Endometrium (tissue), 2 donors: ENCODE data around the gene OLAH.
"Not testable (repeated sequence)": the region's sequence is repeated elsewhere in the genome, so short reads cannot be mapped to it uniquely, and the experiment has no call there.

ENCODE experiments used
- FAIRE-seq: peaks from 2 replicates; lab custom pipeline; 2012; peaks lifted over from hg19 to GRCh38; lab: Jason Lieb, UNC
- donor health status: control.
- donor health status: control.

The OLAH gene

GRCh38 chr10:15043674-15044073, at the start of gene OLAH:
TSS of gene OLAH (plus strand) at chr10:15043943. CDS start at chr10:15047289, 3,346 bp downstream.
- no peak for FAIRE-seq

DNA sequence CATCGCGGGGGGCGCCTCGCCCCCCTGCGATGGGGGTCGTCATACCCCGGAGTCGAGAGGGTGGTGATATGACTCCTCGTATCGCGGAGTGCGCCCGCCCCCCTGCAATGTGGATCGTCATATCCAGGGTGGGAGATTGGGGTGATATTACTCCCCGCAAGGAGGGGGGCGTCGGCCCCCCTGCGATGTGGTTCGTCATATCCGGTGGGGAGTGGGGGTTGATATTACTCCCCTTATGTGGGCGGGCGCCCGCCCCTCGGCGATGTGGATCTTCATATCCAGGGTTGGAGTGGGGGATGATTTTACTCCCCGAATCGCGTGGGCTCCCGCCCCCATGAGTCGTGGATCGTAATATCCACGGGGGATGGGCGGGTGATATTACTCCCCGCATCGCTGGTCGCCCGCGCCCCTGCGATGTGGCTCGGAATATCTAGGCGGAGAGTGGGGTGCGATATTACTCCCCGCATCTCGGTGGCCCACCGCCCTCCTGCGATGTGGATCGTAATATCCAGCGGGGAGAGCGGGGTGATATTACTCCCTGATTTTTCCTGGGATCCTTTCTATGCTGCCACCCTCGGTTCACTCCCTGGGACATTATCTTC, 47.7 kb upstream of the OLAH start:
- no peak for FAIRE-seq

DNA sequence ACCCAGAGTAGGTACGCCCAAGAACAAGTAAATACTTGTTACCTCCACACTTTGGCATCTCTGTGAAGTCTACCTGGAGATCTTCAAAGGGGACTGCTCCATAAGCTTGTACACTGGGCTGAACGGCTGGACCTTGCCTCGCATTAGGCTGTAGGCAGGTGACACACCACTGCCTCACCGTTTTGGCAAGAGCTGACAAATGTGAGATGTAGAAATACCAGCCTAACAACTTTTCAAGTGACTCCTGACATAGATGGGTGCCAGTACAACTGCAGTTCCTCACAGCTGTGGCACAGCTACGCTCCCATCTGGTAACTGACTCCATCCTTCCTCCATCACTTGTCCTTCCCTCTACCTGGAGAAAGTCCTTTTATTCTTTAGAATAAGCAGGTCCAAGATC, 30.2 kb upstream of the OLAH start:
- not testable (repeated sequence) for FAIRE-seq

DNA sequence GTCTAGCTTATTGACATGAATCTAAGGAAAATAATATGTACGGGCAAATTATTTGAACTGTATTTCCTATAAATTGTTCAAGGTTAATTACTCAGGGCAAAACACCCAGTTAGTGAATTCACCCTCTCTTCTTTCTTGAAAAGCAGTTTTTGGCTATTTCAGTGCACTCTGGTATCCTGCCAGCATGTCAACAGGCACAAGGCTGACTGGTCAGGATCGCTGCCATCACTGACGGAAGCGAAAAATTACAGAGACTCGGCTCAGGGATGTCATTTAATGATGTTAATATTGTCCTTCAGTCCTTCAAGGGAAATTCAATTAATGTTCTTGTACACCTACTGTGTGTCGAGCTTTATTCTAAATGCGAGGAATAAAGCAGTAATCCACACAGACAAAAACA, 28.3 kb upstream of the OLAH start:
- no peak for FAIRE-seq

GRCh38 chr10:15020966-15021365, 22.8 kb upstream of the OLAH start:
- not testable (repeated sequence) for FAIRE-seq

DNA sequence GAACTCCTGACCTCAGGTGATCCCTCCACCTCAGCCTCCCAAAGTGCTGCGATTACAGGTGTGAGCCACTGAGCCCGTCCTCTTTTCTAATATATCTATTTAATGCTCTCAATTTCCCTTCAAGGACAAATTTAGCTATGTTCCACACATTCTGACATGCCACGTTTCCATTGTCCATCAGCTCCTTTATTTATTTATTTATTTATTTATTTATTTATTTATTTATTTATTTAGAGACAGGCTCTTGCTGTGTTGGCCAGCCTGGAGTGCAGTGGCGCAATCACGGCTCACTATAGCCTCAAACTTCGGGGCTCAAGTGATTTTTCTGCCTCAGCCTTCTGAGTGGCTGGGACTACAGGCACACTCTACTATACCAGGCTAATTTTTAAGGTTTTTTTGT, 20.7 kb upstream of the OLAH start:
- not testable (repeated sequence) for FAIRE-seq

- FAIRE-seq: not testable (repeated sequence)
Observed at GRCh38 chr10:15024017-15025004, 19.4 kb upstream of the OLAH start.

DNA sequence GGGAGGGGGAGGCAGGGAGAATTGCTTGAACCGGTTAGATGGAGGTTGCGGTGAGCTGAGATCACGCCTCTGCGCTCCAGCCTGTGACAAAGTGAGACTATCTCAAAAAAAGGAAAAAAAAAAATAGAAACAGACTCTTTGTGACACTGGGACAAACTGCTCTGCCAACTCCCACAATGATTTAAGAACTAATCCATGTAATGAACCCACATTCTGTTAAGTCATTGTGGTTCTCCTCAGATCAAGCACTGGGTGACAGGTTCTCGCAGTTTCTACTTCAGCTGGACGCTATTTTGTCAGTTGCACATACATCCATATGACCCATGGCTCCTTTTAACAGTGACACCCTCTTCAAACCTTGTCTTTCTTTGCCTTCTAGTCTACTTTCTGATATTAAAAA, 18.7 kb upstream of the OLAH start:
- FAIRE-seq: not testable (repeated sequence)

GRCh38 chr10:15027741-15028140, 16.0 kb upstream of the OLAH start:
- no peak for FAIRE-seq

DNA sequence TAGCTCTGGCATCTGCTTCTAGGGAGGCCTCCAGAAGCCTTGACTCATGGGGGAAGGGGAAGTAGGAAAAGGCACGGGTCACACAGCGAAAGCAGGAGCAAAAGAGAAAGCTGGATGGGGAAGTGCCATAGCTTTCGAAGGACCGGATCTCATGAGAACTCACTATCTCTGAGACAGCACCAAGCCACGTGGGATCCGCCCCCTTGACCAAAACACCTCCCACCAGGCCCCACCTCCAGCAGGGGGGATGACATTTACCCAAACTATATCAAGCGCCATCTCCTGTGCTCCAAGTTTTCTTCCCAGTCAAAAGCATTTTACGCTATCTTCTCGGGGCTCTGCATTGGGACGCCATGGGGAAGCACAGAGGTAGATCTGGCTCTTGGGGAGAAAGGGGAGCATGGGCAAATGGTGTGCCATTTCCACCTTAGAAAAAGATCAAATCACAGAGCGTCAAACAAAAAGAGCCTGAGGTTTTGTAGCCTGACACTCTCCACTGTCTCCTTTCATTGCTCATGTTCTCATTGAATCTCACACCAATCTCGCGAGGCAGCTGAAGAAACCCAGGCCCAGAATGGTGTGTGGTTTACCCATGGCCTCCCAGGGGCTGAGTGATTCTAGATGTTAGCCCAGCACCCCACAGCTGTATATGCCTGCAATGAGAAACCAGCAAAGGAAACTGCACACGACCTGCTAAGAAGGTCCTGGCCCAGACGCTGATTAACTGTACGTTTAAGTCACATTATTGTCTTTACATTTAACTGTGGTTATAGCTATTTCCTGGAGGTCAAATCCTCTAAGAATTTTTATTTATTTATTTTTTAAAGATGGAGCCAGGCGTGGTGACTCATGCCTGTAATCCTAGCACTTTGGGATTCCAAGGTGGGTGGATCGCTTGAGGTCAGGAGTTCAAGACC, 8.1 kb upstream of the OLAH start:
- no peak for FAIRE-seq

DNA sequence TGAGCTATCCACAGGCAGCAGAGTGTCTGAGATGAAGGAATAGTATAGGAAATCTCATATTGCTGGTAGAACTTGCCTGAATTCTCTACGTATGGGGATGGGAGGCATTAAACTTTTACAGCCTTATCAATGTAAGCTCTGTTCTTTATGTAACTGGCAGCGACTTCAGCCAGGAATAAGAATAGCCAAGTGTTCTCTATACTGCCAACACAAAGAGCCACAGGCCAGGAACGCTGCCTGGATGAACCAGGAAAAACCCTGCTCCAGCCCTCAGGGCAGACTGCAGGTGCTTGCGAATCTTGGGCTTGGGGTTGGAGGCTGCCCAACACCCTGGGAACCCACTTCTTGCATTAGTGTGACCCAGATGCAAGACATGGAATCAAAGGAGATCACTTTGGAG, 6.1 kb upstream of the OLAH start:
- FAIRE-seq: no peak

DNA sequence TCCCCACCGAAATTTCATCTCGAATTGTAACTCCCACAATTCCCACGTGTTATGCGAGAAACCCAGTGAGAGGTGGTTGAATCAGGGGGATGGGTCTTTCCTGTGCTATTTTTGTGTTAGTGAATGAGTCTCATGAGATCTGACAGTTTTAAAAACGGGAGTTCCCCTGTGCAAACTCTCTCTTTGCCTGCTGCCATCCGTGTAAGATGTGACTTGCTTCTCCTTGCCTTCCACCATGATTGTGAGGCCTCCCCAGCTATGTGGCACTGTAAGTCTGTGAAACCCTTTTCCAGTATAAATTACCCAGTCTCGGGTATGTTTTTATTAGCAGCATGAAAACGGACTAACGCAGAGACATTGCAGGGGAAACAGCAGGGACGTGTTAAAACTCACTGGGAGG, 5.3 kb upstream of the OLAH start:
- FAIRE-seq: no peak

GRCh38 chr10:15045380-15045779, 1.6 kb downstream of the OLAH start:
- FAIRE-seq: no peak

GRCh38 chr10:15046626-15047025, 2.9 kb downstream of the OLAH start:
- FAIRE-seq: no peak

DNA sequence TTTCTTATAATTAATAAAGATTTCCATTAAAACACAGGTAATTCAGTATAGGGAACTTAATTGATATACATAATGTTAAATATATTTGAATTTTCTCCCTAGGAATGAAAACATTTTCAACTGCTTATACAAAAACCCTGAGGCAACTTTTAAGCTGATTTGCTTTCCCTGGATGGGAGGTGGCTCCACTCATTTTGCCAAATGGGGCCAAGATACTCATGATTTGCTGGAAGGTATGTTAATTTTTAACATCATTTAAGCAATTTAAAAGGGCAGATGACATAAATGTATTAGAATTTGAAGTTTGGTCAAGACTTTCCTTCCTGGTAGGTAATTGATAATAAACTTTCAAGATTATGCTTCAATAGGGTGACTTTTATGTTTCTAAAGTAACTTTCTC, 5.8 kb downstream of the OLAH start:
- FAIRE-seq: no peak

DNA sequence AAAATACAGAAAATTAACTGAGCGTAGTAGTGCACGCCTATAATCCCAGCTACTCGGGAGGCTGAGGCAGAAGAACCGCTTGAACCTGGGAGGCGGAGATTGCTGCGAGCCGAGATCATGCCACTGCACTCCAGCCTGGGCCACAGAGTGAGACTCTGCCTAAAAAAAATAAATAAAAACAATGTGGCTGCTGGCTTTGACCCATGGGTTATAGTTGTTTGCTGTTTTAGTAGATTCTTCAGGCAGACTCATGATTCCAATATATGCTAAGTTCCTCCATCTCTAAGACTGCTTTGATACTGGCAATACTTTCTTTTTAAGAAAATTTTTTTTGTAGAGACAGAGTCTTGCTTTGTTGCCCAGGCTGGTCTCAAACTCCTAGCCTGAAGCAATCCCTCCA, 8.4 kb downstream of the OLAH start:
- FAIRE-seq: no peak

DNA sequence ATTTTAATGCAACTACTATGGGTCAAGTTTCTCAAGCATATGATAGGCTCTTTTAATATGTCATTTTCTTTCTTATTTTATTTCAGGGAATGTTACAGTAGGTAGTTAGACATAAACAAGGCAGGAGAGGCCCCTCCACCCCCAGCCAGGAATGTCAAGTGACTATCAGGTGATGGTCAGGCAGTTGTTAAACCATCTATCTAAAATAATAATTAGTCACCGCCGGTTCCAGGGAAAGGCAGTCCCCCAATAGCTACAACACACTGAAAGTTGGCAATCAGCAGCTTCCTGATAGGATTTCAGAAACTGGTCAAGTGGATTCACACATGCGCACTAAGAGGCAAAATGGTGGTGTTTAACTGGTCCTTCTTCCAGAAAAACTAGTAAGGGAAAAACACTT, 9.3 kb downstream of the OLAH start:
- no peak for FAIRE-seq

DNA sequence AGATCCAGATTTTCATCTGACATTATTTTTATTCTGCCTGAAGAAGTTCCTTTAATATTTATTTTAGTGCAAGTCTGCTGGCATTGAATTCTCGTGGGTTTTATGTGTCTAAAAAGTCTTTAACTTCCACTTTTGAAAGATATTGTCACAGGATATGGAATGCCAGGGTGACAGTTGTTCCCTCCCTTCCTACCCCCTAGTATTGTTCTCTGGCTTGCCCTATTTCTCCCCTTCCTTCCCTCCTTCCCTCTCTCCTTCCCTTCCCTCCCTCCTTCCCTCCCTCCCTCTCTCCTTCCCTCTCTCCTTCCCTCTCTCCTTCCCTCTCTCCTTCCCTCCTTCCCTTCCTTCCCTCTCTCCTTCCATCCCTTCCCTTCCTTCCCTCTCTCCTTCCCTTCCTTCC, 14.9 kb downstream of the OLAH start:
- no peak for FAIRE-seq

GRCh38 chr10:15059914-15060313, 16.2 kb downstream of the OLAH start:
- no peak for FAIRE-seq

DNA sequence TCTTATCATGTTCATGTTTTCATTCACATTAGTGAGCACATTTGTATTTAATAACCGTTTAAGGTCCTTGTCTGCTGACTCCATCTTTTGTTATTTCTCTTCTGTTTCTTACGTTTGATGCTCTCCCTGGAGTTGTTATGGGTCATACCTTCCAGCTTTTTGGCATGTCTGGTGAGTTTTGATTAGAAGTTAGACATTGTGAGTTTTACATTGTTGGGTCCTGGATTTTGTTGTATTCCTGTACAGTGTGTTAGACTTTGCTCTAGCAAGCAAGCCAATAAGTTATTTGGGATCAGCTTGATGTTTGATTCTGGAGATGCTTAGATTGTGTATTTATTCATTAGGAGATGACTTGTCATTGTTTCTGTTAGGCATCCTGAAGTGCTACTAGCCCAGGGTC, 16.9 kb downstream of the OLAH start:
- FAIRE-seq: no peak

DNA sequence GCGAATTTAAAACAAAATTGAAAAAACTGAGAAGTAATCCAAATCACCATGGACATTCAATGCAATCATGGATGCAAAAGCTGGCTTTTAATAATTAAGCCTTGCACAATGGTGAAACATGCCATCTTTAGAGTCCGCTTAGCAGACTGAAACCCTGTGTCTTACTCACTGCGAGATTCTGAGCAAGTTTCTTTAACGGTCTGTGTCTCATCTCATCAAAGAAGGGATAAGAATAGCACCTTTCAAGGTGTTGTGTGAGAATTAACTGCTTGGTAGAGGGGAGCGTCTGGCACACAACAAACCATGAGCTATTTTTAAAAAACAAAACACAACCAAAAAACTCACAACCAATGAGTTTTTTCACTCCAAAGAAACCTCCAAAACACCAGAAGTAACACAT, 23.4 kb downstream of the OLAH start:
- FAIRE-seq: no peak

GRCh38 chr10:15068802-15069201, 25.1 kb downstream of the OLAH start:
- FAIRE-seq: no peak

GRCh38 chr10:15069230-15069629, 25.5 kb downstream of the OLAH start:
- no peak for FAIRE-seq
